Measurements from ENCODE around the gene GMCL1.

DNA sequence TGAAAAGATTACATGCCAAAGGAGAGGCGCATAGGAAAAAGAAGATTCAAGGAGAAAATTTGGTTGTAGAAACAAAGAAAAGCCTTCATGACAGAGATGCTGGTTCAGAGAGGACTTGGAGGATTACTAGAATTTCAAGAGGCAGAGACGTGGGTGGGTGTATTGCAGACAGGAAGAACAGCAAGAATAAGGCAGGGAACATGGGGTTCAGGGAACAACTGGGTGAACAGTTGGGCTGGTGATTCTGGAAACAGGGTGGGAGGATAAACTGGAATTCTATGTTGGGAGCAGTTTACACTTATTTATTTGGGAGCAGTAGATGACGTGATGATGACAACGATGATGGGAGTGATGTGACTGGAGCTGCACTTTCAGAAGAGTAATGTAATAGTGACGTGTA, 18.4 kb upstream of the GMCL1 start:
- TF ChIP-seq CTCF (IDR thresholded peaks at IDR 0.05; ENCODE audit: insufficient read depth, low read length) (no peak), POLR2AphosphoS5 (IDR thresholded peaks at IDR 0.05; ENCODE audit: low read depth) (no peak)
